GM23338 (cell line): ENCODE measurements around the gene ITPKA. TPM values are rescaled to one million over a fixed set of nuclear protein-coding genes. Genes with fewer than 3 reads are reported as not detected.

Source experiments
- ATAC-seq: fragments of 200-7000 bp; cut with Tn5 transposase; 3 replicates; pipeline ENCODE4 v1.9.1; 2020
- DNase-seq: peaks from one replicate; pipeline ENCODE4 v3.0.0-alpha.2; 2015; ENCODE audit warnings: low spot score
- H2AFZ ChIP-seq: fragments of 200-600 bp; sonication (generic); 2 replicates; pipeline ENCODE4 v1.8.0; 2016; ENCODE audit warnings: antibody characterized with exemption, mild to moderate bottlenecking, moderate library complexity
- H3F3A ChIP-seq: fragments of 200-600 bp; sonication (generic); replicated peaks from 2 replicates; pipeline ENCODE4 v1.8.0; 2017; ENCODE audit warnings: antibody characterized with exemption, mixed run types, low read depth
- H3K27ac ChIP-seq: fragments of 200-600 bp; sonication (generic); 2 replicates; pipeline ENCODE4 v1.6.1; 2016; ENCODE audit warnings: low read depth
- H3K27me3 ChIP-seq: fragments of 200-600 bp; sonication (generic); 2 replicates; pipeline ENCODE4 v1.8.0; 2016; ENCODE audit warnings: mild to moderate bottlenecking, mixed run types, moderate library complexity; ENCODE audit not compliant: insufficient read depth
- H3K36me3 ChIP-seq: fragments of 200-600 bp; sonication (generic); 2 replicates; pipeline ENCODE4 v1.8.0; 2016; ENCODE audit warnings: mild to moderate bottlenecking; ENCODE audit not compliant: insufficient read depth
- H3K4me1 ChIP-seq: fragments of 200-600 bp; sonication (generic); 2 replicates; pipeline ENCODE4 v1.8.0; 2016; ENCODE audit warnings: mild to moderate bottlenecking, moderate library complexity; ENCODE audit not compliant: insufficient read depth
- H3K4me2 ChIP-seq: fragments of 200-600 bp; sonication (generic); 2 replicates; pipeline ENCODE4 v1.7.1; 2017; ENCODE audit warnings: mixed run types
- H3K4me3 ChIP-seq: fragments of 200-600 bp; sonication (generic); 2 replicates; pipeline ENCODE4 v1.6.1; 2016; ENCODE audit warnings: mixed run types
- H3K79me2 ChIP-seq: fragments of 200-600 bp; sonication (generic); replicated peaks from 2 replicates; pipeline ENCODE4 v1.8.0; 2017; ENCODE audit warnings: mild to moderate bottlenecking; ENCODE audit not compliant: insufficient read depth
- H3K9me2 ChIP-seq: fragments of 200-600 bp; sonication (generic); 2 replicates; pipeline ENCODE4 v1.8.0; 2017; ENCODE audit not compliant: insufficient read depth
- H4K20me1 ChIP-seq: fragments of 200-600 bp; sonication (generic); replicated peaks from 2 replicates; pipeline ENCODE4 v1.8.0; 2017; ENCODE audit warnings: mild to moderate bottlenecking; ENCODE audit not compliant: insufficient read depth
- H3K27ac Mint-ChIP-seq: 2 replicates; pipeline ENCODE4 v1.8.0; 2020; ENCODE audit warnings: inconsistent platforms, mild to moderate bottlenecking, moderate library complexity, mixed read lengths
- H3K27me3 Mint-ChIP-seq: 3 replicates; pipeline ENCODE4 v1.8.0; 2022; ENCODE audit warnings: low read depth, mild to moderate bottlenecking, moderate library complexity, mixed read lengths, inconsistent platforms; ENCODE audit not compliant: insufficient read depth, poor library complexity
- H3K36me3 Mint-ChIP-seq: 3 replicates; pipeline ENCODE4 v1.8.0; 2021; ENCODE audit warnings: low read depth, mild to moderate bottlenecking, inconsistent platforms, moderate library complexity, mixed read lengths
- H3K4me1 Mint-ChIP-seq: 3 replicates; pipeline ENCODE4 v1.8.0; 2020; ENCODE audit warnings: mild to moderate bottlenecking, inconsistent platforms, mixed read lengths
- H3K4me3 Mint-ChIP-seq: 3 replicates; pipeline ENCODE4 v1.8.0; 2021; ENCODE audit warnings: moderate library complexity, mild to moderate bottlenecking, inconsistent platforms, mixed read lengths
- H3K9me3 Mint-ChIP-seq: 3 replicates; pipeline ENCODE4 v1.8.0; 2020; ENCODE audit warnings: moderate library complexity, mild to moderate bottlenecking, inconsistent platforms, mixed read lengths
- EZH2 ChIP-seq: fragments of 200-600 bp; sonication (generic); IDR thresholded peaks from one replicate; pipeline ENCODE4 v1.8.0; 2017; ENCODE audit warnings: antibody characterized with exemption, mild to moderate bottlenecking, low read depth; ENCODE audit not compliant: unreplicated experiment
- EZH2phosphoT487 ChIP-seq: fragments of 200-600 bp; sonication (generic); IDR thresholded peaks from one replicate; pipeline ENCODE4 v1.8.1; 2018; ENCODE audit warnings: antibody characterized with exemption; ENCODE audit not compliant: unreplicated experiment
- JUNB ChIP-seq: IDR thresholded peaks from one replicate; pipeline ENCODE4 v1.6.1; 2016; ENCODE audit warnings: antibody characterized with exemption; ENCODE audit not compliant: unreplicated experiment
- NANOG ChIP-seq: IDR thresholded peaks from 2 replicates; pipeline ENCODE4 v1.6.1; 2016; ENCODE audit warnings: antibody characterized with exemption, borderline replicate concordance
- POLR2AphosphoS5 ChIP-seq: IDR thresholded peaks from 2 replicates; pipeline ENCODE4 v1.6.1; 2016; ENCODE audit warnings: antibody characterized with exemption, low read depth
- ZNF331 ChIP-seq: fragments of 250-450 bp; sonication (Bioruptor Pico); IDR thresholded peaks from 2 replicates; pipeline ENCODE4 v1.5.0; 2020; ENCODE audit warnings: low read depth, mild to moderate bottlenecking, moderate library complexity
- polyA plus RNA-seq: library from polyadenylated mRNA; unstranded; fragments of >200 nt; fragmentation: Nextera tagmentation; extraction: Ambion mirVana; gene quantifications from 2 replicates; pipeline ENCODE4 v1.2.1, GENCODE V29; 2016
- total RNA-seq: library from RNA; depleted of rRNA; stranded (reverse); fragments of >200 nt; shearing (Covaris generic); gene quantifications from 2 replicates; pipeline ENCODE4 v1.2.3, GENCODE V29; 2014
- TF ChIP-seq, protein P1 (sequence below): IDR thresholded peaks from one replicate; pipeline ENCODE4 v1.6.1; 2018; ENCODE audit warnings: antibody characterized with exemption; ENCODE audit not compliant: unreplicated experiment
- TF ChIP-seq, protein P2 (sequence below): fragments of 250-450 bp; sonication (Bioruptor Pico); IDR thresholded peaks from 2 replicates; pipeline ENCODE4 v1.5.0; 2020; ENCODE audit warnings: mild to moderate bottlenecking, moderate library complexity

Gene ITPKA
- total and polyA plus RNA-seq, 2 experiments from 2014 or later, result 0.55 to 2.1 TPM

DNA sequence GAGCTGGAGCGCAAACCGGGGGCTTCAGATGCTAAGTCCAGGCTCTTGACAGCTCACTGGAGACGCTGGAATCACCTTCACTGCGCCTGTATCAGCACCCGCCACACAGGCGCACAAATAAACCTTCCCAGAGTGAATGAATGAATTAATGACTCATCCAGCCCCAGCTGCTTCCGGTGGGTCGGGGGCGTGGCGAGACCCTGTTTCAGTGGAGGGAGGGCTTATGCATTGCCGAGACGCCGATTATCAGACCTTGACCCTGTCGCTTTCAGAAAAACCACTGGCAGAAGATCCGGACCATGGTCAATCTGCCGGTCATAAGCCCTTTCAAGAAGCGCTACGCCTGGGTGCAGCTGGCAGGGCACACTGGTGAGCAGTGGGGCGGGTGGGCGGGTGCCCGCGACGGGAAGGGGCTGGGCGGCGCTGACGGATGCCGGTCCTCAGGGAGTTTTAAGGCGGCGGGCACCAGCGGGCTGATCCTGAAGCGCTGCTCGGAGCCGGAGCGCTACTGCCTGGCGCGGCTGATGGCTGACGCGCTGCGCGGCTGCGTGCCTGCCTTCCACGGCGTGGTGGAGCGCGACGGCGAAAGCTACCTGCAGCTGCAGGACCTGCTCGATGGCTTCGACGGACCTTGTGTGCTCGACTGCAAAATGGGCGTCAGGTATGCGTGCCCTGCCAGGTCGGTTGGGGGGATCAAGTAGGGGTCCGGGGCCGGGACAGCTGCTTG, 7.7 kb downstream of the ITPKA start:
- ATAC-seq (peak; percentile 42), DNase-seq (peak; percentile 64)
- Histone ChIP-seq H3K27me3 (peaks cover 100% of the 10 kb centered on the region), H3K27ac (no peak overlapping the region), H3K4me3 (peak overlapping the region; percentile 63), H2AFZ (peak overlapping the region; percentile 89), H3K4me2 (peak overlapping the region; percentile 90), H4K20me1 (peaks cover 12% of the 10 kb centered on the region), H3K4me1 (peaks cover 16% of the 10 kb centered on the region), H3K36me3 (no peaks in the 10 kb centered on the region), H3K9me2 (no peaks in the 10 kb centered on the region), H3F3A (peaks cover 14% of the 10 kb centered on the region; the same call in 1 of the 2 replicates), H3K79me2 (no peaks in the 10 kb centered on the region)
- no peak for TF ChIP-seq ZNF331 (CRISPR knock-in tag)
- TF ChIP-seq EZH2, result peak; percentile 88
- peak; percentile 96 for TF ChIP-seq EZH2phosphoT487
- no peak for TF ChIP-seq JUNB
- TF ChIP-seq NANOG, result no peak
- Mint-ChIP-seq H3K36me3 (no peaks in the 10 kb centered on the region), H3K27me3 (peaks cover 100% of the 10 kb centered on the region), H3K27ac (no peak overlapping the region), H3K4me3 (peak overlapping the region; percentile 69), H3K9me3 (no peaks in the 10 kb centered on the region; the same call in 2 of the 3 replicates), H3K4me1 (peaks cover 15% of the 10 kb centered on the region)

DNA sequence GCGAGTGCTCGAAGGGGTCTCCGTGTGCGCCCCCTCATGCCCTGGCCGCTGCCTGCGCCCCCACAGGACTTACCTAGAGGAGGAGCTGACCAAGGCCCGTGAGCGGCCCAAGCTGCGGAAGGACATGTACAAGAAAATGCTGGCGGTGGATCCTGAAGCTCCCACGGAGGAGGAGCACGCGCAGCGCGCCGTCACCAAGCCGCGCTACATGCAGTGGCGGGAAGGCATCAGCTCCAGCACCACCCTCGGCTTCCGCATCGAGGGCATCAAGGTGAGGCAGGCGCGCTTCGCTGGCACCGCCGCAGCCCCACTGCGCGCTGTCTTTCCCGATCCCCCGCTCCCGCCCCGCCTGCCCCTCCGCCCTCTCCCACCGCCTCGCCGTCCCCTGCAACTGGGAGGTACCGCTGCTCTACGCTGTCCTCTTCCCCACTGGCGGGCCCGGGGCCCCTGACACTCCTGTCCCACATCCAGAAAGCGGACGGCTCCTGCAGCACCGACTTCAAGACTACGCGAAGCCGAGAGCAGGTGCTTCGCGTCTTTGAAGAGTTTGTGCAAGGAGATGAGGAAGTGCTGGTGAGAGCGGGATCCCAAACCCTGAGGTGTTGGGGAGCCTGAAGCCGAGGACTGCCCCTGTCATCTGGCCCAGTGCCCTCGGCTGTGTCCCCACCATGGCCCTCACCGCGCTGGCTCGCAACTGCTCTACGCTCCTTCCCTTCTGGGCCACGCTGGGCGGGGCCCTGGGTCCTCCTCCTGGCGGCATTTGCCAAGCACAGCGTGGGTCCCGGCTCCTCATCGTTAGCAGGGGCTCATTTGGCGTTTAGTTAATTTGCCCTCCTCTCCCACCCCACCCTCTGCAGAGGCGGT, 8.5 kb downstream of the ITPKA start:
- Histone ChIP-seq H3K27me3 (peaks cover 99% of the 10 kb centered on the region), H2AFZ (peak overlapping the region; percentile 89), H3K4me1 (peaks cover 13% of the 10 kb centered on the region), H3K79me2 (no peaks in the 10 kb centered on the region), H3K9me2 (no peaks in the 10 kb centered on the region), H3K4me3 (peak overlapping the region; percentile 63), H3K27ac (no peak overlapping the region), H3F3A (peaks cover 11% of the 10 kb centered on the region; the same call in 1 of the 2 replicates), H3K4me2 (peak overlapping the region; percentile 90), H3K36me3 (no peaks in the 10 kb centered on the region), H4K20me1 (peaks cover 12% of the 10 kb centered on the region; the same call in 1 of the 2 replicates)
- Mint-ChIP-seq H3K27me3 (peaks cover 95% of the 10 kb centered on the region), H3K9me3 (no peaks in the 10 kb centered on the region; the same call in 2 of the 3 replicates), H3K4me3 (peak overlapping the region; percentile 58), H3K36me3 (no peaks in the 10 kb centered on the region), H3K4me1 (peaks cover 13% of the 10 kb centered on the region; the same call in 2 of the 3 replicates), H3K27ac (no peak overlapping the region)
- ATAC-seq (peak; percentile 48), DNase-seq (peak; percentile 65)
- TF ChIP-seq POLR2AphosphoS5 (no peak), ZNF331 (CRISPR knock-in tag) (no peak), EZH2phosphoT487 (peak; percentile 59)
- TF ChIP-seq, protein P1, sequence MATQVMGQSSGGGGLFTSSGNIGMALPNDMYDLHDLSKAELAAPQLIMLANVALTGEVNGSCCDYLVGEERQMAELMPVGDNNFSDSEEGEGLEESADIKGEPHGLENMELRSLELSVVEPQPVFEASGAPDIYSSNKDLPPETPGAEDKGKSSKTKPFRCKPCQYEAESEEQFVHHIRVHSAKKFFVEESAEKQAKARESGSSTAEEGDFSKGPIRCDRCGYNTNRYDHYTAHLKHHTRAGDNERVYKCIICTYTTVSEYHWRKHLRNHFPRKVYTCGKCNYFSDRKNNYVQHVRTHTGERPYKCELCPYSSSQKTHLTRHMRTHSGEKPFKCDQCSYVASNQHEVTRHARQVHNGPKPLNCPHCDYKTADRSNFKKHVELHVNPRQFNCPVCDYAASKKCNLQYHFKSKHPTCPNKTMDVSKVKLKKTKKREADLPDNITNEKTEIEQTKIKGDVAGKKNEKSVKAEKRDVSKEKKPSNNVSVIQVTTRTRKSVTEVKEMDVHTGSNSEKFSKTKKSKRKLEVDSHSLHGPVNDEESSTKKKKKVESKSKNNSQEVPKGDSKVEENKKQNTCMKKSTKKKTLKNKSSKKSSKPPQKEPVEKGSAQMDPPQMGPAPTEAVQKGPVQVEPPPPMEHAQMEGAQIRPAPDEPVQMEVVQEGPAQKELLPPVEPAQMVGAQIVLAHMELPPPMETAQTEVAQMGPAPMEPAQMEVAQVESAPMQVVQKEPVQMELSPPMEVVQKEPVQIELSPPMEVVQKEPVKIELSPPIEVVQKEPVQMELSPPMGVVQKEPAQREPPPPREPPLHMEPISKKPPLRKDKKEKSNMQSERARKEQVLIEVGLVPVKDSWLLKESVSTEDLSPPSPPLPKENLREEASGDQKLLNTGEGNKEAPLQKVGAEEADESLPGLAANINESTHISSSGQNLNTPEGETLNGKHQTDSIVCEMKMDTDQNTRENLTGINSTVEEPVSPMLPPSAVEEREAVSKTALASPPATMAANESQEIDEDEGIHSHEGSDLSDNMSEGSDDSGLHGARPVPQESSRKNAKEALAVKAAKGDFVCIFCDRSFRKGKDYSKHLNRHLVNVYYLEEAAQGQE, result no peak
- TF ChIP-seq, protein P2, sequence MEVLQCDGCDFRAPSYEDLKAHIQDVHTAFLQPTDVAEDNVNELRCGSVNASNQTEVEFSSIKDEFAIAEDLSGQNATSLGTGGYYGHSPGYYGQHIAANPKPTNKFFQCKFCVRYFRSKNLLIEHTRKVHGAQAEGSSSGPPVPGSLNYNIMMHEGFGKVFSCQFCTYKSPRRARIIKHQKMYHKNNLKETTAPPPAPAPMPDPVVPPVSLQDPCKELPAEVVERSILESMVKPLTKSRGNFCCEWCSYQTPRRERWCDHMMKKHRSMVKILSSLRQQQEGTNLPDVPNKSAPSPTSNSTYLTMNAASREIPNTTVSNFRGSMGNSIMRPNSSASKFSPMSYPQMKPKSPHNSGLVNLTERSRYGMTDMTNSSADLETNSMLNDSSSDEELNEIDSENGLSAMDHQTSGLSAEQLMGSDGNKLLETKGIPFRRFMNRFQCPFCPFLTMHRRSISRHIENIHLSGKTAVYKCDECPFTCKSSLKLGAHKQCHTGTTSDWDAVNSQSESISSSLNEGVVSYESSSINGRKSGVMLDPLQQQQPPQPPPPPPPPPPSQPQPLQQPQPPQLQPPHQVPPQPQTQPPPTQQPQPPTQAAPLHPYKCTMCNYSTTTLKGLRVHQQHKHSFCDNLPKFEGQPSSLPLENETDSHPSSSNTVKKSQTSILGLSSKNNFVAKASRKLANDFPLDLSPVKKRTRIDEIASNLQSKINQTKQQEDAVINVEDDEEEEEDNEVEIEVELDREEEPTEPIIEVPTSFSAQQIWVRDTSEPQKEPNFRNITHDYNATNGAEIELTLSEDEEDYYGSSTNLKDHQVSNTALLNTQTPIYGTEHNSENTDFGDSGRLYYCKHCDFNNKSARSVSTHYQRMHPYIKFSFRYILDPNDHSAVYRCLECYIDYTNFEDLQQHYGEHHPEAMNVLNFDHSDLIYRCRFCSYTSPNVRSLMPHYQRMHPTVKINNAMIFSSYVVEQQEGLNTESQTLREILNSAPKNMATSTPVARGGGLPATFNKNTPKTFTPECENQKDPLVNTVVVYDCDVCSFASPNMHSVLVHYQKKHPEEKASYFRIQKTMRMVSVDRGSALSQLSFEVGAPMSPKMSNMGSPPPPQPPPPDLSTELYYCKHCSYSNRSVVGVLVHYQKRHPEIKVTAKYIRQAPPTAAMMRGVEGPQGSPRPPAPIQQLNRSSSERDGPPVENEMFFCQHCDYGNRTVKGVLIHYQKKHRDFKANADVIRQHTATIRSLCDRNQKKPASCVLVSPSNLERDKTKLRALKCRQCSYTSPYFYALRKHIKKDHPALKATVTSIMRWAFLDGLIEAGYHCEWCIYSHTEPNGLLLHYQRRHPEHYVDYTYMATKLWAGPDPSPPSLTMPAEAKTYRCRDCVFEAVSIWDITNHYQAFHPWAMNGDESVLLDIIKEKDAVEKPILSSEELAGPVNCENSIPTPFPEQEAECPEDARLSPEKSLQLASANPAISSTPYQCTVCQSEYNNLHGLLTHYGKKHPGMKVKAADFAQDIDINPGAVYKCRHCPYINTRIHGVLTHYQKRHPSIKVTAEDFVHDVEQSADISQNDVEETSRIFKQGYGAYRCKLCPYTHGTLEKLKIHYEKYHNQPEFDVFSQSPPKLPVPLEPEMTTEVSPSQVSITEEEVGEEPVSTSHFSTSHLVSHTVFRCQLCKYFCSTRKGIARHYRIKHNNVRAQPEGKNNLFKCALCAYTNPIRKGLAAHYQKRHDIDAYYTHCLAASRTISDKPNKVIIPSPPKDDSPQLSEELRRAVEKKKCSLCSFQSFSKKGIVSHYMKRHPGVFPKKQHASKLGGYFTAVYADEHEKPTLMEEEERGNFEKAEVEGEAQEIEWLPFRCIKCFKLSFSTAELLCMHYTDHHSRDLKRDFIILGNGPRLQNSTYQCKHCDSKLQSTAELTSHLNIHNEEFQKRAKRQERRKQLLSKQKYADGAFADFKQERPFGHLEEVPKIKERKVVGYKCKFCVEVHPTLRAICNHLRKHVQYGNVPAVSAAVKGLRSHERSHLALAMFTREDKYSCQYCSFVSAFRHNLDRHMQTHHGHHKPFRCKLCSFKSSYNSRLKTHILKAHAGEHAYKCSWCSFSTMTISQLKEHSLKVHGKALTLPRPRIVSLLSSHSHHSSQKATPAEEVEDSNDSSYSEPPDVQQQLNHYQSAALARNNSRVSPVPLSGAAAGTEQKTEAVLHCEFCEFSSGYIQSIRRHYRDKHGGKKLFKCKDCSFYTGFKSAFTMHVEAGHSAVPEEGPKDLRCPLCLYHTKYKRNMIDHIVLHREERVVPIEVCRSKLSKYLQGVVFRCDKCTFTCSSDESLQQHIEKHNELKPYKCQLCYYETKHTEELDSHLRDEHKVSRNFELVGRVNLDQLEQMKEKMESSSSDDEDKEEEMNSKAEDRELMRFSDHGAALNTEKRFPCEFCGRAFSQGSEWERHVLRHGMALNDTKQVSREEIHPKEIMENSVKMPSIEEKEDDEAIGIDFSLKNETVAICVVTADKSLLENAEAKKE (CRISPR knock-in tag), result no peak
